ENCODE results near the gene CHCHD3.

Gene CHCHD3

DNA sequence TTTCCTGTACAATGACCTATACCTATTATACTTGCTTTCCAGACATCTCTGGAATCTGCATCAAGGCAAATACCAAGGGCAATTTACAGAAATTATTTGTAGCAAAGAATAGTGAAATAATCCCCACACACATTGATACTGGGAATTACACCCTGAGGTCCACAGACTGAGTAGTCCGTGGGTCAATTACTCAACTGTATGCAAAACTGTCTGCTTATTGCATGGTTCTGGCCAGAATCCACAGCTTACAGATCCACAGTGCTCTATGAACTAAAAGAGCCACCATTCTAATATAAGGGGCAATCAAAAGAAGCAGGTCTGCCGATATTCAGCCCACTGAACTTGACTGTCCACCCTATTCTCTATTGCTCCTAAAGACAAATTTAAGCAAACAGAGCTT, 5.7 kb downstream of the CHCHD3 start:
- no peak for DNase-seq

GRCh38 chr7:133071506-133071905, 10.4 kb downstream of the CHCHD3 start:
- no peak for DNase-seq

DNA sequence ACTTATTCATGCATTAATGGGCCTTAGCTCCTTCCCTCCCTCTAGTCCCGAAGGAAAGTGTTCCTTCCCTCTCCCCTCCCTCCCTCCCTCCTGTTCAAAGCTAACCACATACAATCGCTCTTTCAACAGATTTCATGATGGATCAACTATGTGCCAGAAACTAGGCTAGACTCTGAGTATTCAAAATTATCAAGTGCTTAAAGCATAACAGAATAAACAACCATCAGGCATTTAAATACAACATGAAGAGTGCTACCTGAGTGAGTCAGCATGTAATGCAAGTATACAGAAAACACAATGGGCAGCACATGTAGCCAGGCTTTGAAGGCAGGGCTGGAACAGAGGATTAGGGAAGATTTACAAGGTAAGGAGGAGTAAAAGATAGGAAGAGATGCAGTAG, 11.3 kb downstream of the CHCHD3 start:
- DNase-seq, result no peak

DNA sequence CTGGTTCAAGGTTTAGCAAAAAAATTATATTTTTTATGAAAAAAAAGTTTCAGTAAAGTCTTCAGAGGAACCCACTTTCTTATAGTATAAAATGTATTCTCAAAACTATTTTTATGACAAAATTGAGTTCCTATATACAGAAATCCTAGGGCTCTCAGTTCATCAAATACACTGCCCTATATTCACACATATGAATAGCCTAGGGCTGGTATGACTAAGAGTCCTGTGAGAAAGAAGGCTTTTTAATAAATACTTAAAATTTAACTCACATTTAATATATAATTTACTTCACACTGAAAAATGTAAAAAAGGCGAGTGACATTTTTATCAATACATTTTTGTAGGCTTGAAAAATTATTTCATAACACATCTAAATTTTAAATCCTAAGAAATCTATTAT, 16.6 kb downstream of the CHCHD3 start:
- DNase-seq, result no peak

- DNase-seq, result no peak
Observed at GRCh38 chr7:133064082-133064820, 17.6 kb downstream of the CHCHD3 start.

DNA sequence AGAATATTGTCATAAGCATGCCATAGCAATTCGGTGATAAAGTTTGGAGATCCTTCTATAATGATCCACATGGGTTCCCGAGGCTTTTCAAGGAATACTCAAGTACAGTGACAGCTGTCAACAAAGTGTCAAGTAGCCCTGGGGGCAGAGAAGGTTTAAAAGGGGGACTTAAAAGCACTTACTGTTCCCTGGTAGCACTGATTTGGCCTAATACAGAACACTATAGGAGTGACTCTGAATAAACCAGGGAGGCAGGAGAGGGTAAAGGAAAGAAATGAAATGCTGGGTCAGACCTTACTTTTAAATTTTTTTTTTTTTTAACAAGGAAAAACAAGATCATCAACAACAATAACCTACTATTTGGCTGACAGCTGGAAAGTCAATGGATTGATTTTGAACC, 20.1 kb downstream of the CHCHD3 start:
- DNase-seq, result no peak

- no peak for DNase-seq
Observed at GRCh38 chr7:133061357-133061756, 20.5 kb downstream of the CHCHD3 start.

DNA sequence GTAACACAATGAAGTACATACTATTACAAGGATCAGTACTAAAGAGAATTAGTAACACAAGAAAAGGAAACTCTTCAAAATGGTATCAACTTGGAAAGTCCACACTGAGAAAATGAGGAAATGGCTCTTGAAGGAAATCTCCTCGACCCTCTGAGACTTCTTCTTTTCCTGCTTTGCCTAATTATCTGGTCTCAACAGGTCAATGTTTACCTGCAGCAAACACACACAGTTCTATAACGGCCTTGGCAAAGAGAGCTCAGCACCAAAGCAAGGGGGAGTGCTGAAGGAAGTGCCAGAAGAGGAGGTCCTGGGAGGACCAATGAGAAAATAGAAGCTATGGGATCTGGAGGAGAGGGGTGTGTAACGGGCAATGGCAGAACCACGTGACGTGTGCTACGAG, 21.9 kb downstream of the CHCHD3 start:
- DNase-seq, result no peak

- DNase-seq, result no peak
Observed at GRCh38 chr7:133059263-133059662, 22.6 kb downstream of the CHCHD3 start.

DNA sequence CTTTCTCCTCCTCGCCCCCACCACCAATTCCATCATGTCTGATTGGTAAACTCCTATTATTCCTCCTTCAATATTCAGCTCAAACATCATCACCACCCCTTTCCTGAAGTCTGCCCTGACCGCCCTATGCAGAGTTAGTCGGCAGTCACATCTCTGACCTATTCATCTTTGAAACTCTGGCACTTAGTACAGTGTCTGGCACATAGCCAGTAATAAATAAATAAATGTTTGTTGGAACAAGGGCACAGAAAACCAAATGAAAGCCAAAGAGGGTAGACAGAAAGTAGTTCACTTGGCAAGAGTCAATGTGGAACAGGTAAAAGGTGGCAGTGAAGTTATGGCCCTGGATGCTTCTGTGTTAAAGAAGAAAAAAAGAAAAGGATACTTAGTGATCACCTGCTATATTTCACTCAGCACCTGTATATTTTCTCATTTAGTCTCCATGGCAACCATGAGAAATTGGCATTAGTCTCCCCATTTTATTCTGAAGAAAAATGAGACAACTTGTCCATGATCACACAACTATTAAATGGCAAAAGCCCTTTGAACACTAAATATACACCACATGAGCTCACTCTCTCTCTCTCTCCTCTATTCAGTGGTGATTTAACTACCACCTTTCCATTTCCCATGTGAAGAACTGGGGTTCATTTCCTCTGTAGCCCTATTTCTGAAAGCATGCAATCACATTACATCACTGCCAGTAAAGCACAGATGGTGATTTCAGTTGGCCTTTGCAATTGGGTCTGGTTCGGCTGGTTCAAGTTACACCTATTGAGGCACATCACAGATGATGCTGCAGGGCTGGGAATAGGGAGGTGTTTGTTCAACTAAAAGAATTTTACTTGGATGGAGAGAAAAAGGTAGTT, 25.3 kb downstream of the CHCHD3 start:
- no peak for DNase-seq

- DNase-seq, result peak; percentile 21
Observed at GRCh38 chr7:133054162-133054840, 27.6 kb downstream of the CHCHD3 start.

GRCh38 chr7:133053321-133053891, 28.5 kb downstream of the CHCHD3 start:
- peak; percentile 96 for DNase-seq

- no peak for DNase-seq
Observed at GRCh38 chr7:133052826-133053225, 29.1 kb downstream of the CHCHD3 start.

DNA sequence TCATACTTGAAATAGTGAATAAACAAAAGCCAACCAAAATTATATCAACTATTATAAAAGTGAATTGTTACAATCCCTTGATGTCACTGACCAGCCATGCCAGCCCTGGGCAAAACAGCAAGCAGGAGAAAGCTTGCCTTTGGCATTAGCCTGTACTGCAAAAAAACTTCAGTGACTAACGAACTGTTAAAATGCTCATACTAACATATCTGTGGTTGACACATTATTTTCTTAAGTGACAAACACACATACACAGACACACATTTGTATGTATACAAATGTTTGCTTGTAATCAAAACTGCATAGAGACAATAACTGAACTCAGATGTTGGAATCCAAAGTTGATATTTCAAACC, 29.5 kb downstream of the CHCHD3 start:
- no peak for DNase-seq

DNA sequence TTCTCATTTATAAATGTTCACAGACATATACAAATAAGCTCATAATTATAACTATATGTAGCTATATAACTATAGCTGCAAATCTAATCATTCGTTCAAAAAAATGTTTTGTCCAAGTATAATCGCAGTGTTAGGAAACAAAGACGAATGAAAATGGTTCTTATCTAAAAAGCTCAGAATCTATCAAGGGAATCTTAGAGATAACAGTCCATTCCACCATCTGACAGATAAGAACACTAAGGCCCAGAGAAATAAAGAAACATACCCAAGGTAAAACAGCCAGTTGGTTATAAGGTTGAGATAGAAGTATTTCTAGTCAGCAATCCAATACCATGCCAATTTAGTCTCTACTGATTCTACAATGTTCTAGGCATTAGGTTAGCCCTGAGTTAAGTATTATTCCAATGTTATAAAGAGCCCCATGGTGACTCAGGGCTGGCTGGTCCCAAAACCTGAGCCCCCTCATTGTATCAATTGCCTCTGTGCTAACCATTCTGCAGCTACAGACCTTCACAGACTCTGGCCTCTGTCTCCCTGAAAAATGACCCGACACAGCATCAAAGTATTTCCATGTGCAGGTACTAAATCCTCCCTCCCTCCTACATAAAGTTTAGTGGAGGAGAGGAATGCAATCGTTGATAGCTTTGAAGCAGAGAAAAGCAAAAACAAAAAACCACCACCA, 30.0 kb downstream of the CHCHD3 start:
- DNase-seq, result no peak

- DNase-seq, result peak; percentile 19
Observed at GRCh38 chr7:133051066-133051465, 30.8 kb downstream of the CHCHD3 start.

DNA sequence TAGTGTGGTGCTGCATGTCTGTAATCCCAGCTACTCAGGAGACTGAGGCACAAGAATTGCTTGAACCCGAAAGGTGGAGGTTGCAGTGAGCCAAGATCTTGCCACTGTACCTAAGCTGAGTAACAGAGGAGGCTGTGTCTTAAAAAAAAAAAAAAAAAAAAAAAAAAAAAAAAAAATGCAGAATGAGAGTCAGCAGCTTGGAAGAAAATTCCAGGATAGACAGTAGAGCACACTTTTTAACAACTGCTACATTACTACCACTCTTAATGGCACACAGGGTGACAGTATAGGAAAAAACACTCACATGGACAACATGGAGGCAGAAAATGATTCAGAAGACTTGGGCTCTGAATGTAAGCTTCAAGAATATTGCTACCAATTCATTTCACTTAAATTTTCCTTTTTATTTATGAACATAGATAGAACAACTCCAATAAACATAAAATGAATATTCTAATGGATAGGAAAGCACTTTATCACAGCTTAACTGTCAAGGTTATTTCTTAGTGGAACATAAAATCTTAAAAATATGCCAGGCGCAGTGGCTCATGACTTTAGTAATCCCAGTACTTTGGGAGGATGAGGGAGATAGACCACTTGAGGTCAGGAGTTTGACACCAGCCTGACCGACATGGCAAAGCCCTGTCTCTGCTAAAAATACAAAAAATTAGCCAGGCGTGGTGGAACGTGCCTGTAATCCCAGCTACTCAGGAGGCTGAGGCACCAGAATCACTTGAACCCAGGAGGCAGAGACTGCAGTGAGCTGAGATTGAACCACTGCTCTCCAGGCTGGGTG, 31.5 kb downstream of the CHCHD3 start:
- DNase-seq, result no peak

DNA sequence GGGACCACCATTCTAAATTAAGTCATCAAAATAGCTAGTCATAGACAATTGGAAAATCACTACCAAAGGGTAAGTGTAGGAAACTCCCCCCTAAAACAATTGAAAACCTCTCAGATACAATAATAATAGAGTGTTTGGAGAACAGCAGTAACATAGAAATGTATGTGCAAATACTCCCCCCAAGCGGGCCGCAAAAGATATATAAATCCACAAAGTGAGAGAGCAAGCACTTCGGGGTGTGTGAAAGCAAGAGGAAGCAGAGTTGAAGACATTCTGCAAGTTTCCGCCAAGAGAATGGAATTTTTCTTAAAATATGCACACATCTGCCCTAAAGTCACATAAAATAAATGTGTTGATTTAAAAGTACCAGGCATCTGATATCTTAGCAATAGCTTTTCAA, 33.3 kb downstream of the CHCHD3 start:
- DNase-seq, result peak; percentile 32

DNA sequence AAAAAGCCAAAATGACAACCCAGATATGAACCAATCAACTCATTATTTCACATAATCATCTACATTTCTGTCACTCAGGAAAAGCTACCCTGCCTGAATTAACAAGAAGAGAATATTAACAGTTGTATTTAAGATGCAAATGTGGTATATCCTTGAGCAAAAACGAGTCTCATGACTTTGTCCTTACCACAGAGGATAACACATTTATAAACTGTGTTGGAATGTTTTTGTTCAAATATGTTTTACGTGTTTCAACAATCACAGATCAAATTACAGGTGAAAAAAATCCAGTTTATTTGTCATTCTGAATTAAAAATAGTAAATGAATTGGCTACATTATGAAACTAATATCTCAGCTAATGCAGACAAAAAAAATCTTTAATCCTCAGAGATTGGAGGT, 34.6 kb downstream of the CHCHD3 start:
- DNase-seq, result no peak

- no peak for DNase-seq
Observed at GRCh38 chr7:133044722-133045473, 37.0 kb downstream of the CHCHD3 start.

GRCh38 chr7:133040674-133041073, 41.2 kb downstream of the CHCHD3 start:
- no peak for DNase-seq

All from fibroblast of upper back skin (primary cell).